Panc1 (cell line): Measurements from ENCODE around the gene EFNA5. TPM values are rescaled to one million over a fixed set of nuclear protein-coding genes. Genes with fewer than 3 reads are reported as not detected.

Experiments
- ATAC-seq: fragments of 200-7000 bp; cut with Tn5 transposase; 2 replicates; pipeline ENCODE4 v1.9.1; 2020; ENCODE audit warnings: mild to moderate bottlenecking, moderate library complexity
- BruUV-seq: library from RNA; stranded (reverse); fragments of 400-500 nt; replicated peaks from 2 replicates; lab custom pipeline; 2021; lab: Mats Ljungman, UMichigan
- CTCF ChIA-PET: fragments of 300-600 bp; sonication (Branson Sonifier 250); formaldehyde crosslinking; loops from one replicate; lab custom pipeline; 2022; ENCODE audit warnings: antibody characterized with exemption; lab: Charles Lee
- POLR2A ChIA-PET: fragments of 300-600 bp; sonication (Branson Sonifier 250); formaldehyde crosslinking; loops from one replicate; lab custom pipeline; 2022; ENCODE audit warnings: antibody characterized with exemption; lab: Charles Lee
- DNase-seq: peaks from one replicate; pipeline ENCODE4 v3.0.0-alpha.2; 2010; ENCODE audit warnings: low read depth, low spot score
- H3K27ac ChIP-seq: 2 replicates; pipeline ENCODE4 v1.5.1; 2011; ENCODE audit warnings: mild to moderate bottlenecking, low read length, inconsistent platforms
- H3K27me3 ChIP-seq: fragments of 200-500 bp; sonication (Bioruptor generic); 2 replicates; pipeline ENCODE4 v1.6.0; 2014; ENCODE audit warnings: low read length, inconsistent platforms; ENCODE audit not compliant: control insufficient read depth, insufficient read depth
- H3K36me3 ChIP-seq: fragments of 200-500 bp; sonication (Bioruptor generic); 2 replicates; pipeline ENCODE4 v1.5.1; 2014; ENCODE audit warnings: inconsistent platforms, mild to moderate bottlenecking, low read length, moderate library complexity; ENCODE audit not compliant: control insufficient read depth, insufficient read depth
- H3K4me1 ChIP-seq: 2 replicates; pipeline ENCODE4 v1.5.1; 2011; ENCODE audit warnings: inconsistent platforms, mild to moderate bottlenecking, low read length, moderate library complexity; ENCODE audit not compliant: control insufficient read depth, insufficient read depth
- H3K4me3 ChIP-seq, 2 experiments: 2 replicates each; pipeline ENCODE4 v1.5.1; 2011 to 2012; ENCODE audit warnings: low read depth in 2 of 2, low read length in 2 of 2, mild to moderate bottlenecking in 2 of 2, inconsistent platforms in 1 of 2, moderate library complexity in 1 of 2
- H3K9me3 ChIP-seq: fragments of 200-500 bp; sonication (Bioruptor generic); 2 replicates; pipeline ENCODE4 v1.5.1; 2014; ENCODE audit warnings: low read depth, mild to moderate bottlenecking, inconsistent platforms, low read length, moderate library complexity; ENCODE audit not compliant: control insufficient read depth, insufficient read depth
- POLR2AphosphoS5 ChIP-seq: IDR thresholded peaks from 2 replicates; pipeline ENCODE4 v1.6.1; 2012; ENCODE audit warnings: mild to moderate bottlenecking, low read depth, low read length, moderate library complexity
- SIN3A ChIP-seq: IDR thresholded peaks from 2 replicates; pipeline ENCODE4 v1.6.1; 2012; ENCODE audit warnings: low read depth, mild to moderate bottlenecking, low read length, moderate library complexity, borderline replicate concordance; ENCODE audit not compliant: insufficient read depth
- TCF7L2 ChIP-seq: IDR thresholded peaks from 2 replicates; pipeline ENCODE4 v1.6.1; 2011; ENCODE audit warnings: mild to moderate bottlenecking, low read depth, low read length, inconsistent platforms
- in situ Hi-C: cut with HindIII; loops from 2 replicates; pipeline ENCODE4 v1.10.0; 2016; ENCODE audit warnings: low sequenced_read_pairs, low pct_unique_long_range_greater_than_20kb
- intact Hi-C: fragments of 100-400 bp; cut with micrococcal nuclease; formaldehyde crosslinking; loops from one replicate; pipeline ENCODE4 v1.10.0; 2022; ENCODE audit not compliant: unreplicated experiment
- total RNA-seq: library from RNA; stranded (reverse); gene quantifications from one replicate; pipeline ENCODE4 v1.2.1, GENCODE V29; 2021; ENCODE audit not compliant: unreplicated experiment
- TF ChIP-seq, protein P1 (sequence below): fragments of 450-650 bp; IDR thresholded peaks from 2 replicates; pipeline ENCODE4 v1.5.1; 2017; ENCODE audit warnings: mild to moderate bottlenecking
- TF ChIP-seq, protein P2 (sequence below), 2 experiments: IDR thresholded peaks; 2 replicates each; pipeline ENCODE4 v1.6.1; 2011 to 2012; ENCODE audit warnings: low read depth in 2 of 2, control low read depth in 1 of 2, low read length in 1 of 2, mild to moderate bottlenecking in 1 of 2, moderate library complexity in 1 of 2; ENCODE audit not compliant: insufficient read depth in 1 of 2

Gene EFNA5
- total RNA-seq, 1 experiment from 2014 or later, result 30.5 TPM

DNA sequence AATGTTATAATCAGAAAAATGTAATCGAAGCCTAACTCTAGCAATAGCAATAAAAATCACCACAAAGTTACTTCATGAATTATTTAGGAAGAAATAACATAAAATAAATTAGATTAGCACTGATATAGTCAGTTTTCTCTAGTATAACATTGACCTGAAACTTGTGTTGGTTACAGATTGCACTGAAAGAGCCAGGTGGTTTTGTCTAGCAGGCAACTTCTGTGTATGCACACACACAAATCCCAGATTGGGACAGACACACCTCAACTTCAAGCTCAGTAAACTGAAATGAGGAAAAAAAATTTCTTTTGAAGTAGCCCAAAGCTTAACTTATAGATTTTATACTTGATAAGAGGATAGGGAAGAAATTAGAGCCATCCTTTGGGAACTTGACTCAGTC lies 129.3 kb downstream of the EFNA5 start:
- TF ChIP-seq SIN3A (no peak), TCF7L2 (no peak), POLR2AphosphoS5 (no peak)
- TF ChIP-seq, protein P1, sequence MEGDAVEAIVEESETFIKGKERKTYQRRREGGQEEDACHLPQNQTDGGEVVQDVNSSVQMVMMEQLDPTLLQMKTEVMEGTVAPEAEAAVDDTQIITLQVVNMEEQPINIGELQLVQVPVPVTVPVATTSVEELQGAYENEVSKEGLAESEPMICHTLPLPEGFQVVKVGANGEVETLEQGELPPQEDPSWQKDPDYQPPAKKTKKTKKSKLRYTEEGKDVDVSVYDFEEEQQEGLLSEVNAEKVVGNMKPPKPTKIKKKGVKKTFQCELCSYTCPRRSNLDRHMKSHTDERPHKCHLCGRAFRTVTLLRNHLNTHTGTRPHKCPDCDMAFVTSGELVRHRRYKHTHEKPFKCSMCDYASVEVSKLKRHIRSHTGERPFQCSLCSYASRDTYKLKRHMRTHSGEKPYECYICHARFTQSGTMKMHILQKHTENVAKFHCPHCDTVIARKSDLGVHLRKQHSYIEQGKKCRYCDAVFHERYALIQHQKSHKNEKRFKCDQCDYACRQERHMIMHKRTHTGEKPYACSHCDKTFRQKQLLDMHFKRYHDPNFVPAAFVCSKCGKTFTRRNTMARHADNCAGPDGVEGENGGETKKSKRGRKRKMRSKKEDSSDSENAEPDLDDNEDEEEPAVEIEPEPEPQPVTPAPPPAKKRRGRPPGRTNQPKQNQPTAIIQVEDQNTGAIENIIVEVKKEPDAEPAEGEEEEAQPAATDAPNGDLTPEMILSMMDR, result no peak
- TF ChIP-seq, protein P2, sequence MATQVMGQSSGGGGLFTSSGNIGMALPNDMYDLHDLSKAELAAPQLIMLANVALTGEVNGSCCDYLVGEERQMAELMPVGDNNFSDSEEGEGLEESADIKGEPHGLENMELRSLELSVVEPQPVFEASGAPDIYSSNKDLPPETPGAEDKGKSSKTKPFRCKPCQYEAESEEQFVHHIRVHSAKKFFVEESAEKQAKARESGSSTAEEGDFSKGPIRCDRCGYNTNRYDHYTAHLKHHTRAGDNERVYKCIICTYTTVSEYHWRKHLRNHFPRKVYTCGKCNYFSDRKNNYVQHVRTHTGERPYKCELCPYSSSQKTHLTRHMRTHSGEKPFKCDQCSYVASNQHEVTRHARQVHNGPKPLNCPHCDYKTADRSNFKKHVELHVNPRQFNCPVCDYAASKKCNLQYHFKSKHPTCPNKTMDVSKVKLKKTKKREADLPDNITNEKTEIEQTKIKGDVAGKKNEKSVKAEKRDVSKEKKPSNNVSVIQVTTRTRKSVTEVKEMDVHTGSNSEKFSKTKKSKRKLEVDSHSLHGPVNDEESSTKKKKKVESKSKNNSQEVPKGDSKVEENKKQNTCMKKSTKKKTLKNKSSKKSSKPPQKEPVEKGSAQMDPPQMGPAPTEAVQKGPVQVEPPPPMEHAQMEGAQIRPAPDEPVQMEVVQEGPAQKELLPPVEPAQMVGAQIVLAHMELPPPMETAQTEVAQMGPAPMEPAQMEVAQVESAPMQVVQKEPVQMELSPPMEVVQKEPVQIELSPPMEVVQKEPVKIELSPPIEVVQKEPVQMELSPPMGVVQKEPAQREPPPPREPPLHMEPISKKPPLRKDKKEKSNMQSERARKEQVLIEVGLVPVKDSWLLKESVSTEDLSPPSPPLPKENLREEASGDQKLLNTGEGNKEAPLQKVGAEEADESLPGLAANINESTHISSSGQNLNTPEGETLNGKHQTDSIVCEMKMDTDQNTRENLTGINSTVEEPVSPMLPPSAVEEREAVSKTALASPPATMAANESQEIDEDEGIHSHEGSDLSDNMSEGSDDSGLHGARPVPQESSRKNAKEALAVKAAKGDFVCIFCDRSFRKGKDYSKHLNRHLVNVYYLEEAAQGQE (IDR thresholded peaks at IDR 0.05; ENCODE audit: insufficient read depth in 1 of 2, low read depth in 2 of 2, low read length in 1 of 2), result no peak
- in situ Hi-C loops, result no loop called here
- intact Hi-C loops, result no loop called here
- CTCF ChIA-PET, result no interaction called here
- Histone ChIP-seq H3K4me1 (peaks cover 22% of the 10 kb centered on the region), H3K9me3 (no peaks in the 10 kb centered on the region), H3K36me3 (no peaks in the 10 kb centered on the region), H3K27ac (no peak overlapping the region; the same call in 1 of the 2 replicates), H3K4me3 (no peak overlapping the region), H3K27me3 (no peaks in the 10 kb centered on the region)
- no peak for DNase-seq
- no TSS peak for BruUV-seq
- ATAC-seq, result no peak
- POLR2A ChIA-PET, result no interaction called here

DNA sequence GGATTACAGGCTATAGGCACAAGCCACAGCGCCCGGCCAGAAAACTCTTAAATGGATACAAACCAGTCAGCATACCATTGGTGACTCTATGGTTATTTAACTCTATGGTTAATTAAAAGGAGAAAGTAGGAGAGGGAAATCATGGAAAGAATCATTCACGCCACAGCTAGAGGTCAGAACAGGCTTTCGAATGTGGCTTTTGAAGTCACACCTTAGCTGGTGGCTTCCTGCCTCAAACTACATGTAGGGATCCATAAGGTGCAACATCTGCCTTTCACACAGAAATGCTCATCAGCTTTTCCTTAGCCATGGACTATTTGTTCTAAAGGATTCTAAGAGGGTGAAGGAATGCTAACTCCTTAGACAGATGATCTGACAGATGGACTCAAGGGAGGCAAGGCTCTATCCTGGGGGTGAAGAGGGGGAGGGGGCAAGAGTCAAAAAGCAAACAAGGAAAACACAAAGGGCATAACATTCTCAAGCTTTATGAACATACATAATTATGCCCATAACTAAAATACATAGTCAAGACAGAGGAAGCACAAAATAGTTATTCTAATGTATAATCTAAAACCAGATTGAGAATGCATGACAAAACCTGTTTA lies 130.9 kb downstream of the EFNA5 start:
- Histone ChIP-seq H3K9me3 (no peaks in the 10 kb centered on the region), H3K4me3 (no peak overlapping the region), H3K36me3 (no peaks in the 10 kb centered on the region), H3K27ac (no peak overlapping the region), H3K27me3 (no peaks in the 10 kb centered on the region), H3K4me1 (peaks cover 22% of the 10 kb centered on the region)
- in situ Hi-C loops (no loop called here), intact Hi-C loops (no loop called here)
- ATAC-seq (no peak), DNase-seq (no peak)
- TF ChIP-seq, protein P2 (IDR thresholded peaks at IDR 0.05; ENCODE audit: insufficient read depth in 1 of 2, low read depth in 2 of 2, low read length in 1 of 2), result no peak
- TF ChIP-seq POLR2AphosphoS5 (no peak), SIN3A (no peak), TCF7L2 (no peak)
- TF ChIP-seq, protein P1, result no peak
- ChIA-PET POLR2A (interaction anchor here (1.0 kb wide), 1 partner anchor 132 kb away, joined by 6 read pairs; no protein-coding TSS in a partner anchor), CTCF (no interaction called here)
- BruUV-seq, result no TSS peak
